ENCODE data around the gene RHBDD3. TPM values are rescaled to one million over a fixed set of nuclear protein-coding genes. Genes with fewer than 3 reads are reported as not detected.

RHBDD3 gene
- total and polyA plus RNA-seq, 2 of the 8 experiments (the other 6 are each of a cell fraction or from before 2014, with no cell fraction given): 72.1 to 117 TPM

DNA sequence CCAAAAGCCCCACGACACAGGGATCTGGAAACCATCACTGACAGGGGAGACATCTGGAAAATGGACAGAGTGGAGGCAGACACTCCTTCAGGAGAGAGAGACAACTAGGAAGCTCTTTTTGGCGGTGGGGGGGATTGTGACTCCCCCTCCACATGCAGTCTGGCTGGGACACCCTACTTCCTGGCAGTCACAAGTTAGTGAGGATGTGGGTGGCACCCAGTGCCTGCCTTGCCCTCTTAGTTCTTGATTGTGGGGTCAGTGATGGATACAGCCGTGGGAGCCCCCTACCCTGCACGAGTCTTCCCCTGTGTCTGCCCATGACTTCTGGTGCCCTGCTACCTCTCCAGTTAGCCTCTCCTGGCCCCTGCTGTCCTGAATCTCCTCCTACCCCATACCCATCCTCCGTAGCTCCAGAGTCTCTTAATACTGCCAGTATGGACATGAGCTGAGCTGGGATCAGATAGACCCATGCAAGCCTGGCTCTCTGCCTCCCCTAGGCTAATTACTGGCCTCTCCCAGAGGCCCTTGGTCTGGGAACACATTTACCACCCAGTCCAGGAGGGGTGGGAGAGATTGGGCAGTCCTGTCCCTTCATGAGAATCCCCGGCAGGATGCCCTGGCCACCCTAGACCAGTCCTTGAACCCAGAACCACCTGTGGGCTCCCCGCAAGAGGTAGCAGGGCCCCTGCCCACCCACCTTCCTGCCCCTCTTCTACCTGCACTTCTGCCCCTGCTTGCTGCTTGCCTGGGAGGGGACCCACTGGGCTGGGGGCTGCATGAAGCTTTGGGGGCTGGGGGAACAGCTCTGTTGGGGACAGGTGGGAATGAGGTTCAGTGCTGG lies 22.8 kb downstream of the RHBDD3 start (continued):
- TF ChIP-seq EP300 (IDR thresholded peaks at IDR 0.05; ENCODE audit: borderline replicate concordance in 1 of 2, low read depth in 2 of 2, low read length in 2 of 2) (no peak), CHD1 (IDR thresholded peaks at IDR 0.05; ENCODE audit: low read depth, low read length) (no peak), BRCA1 (IDR thresholded peaks at IDR 0.05; ENCODE audit: low read depth, low read length) (no peak)
